GM12878 (cell line): ENCODE results near the gene FAM234A. TPM values are rescaled to one million over a fixed set of nuclear protein-coding genes. Genes with fewer than 3 reads are reported as not detected.

Source experiments
- ATAC-seq: fragments of 200-7000 bp; cut with Tn5 transposase; 3 replicates; pipeline ENCODE4 v1.9.1; 2020; ENCODE audit warnings: mild to moderate bottlenecking, moderate library complexity
- BruUV-seq: library from RNA; stranded (reverse); fragments of 400-500 nt; replicated peaks from 2 replicates; lab custom pipeline; 2021; lab: Mats Ljungman, UMichigan
- CTCF ChIA-PET: fragments of 300-600 bp; sonication (Branson Sonifier 250); formaldehyde crosslinking; extraction: SDS; loops from one replicate; lab custom pipeline; 2021; ENCODE audit warnings: inconsistent platforms; lab: Yijun Ruan, JAX
- POLR2A ChIA-PET: fragments of 350-600 bp; formaldehyde crosslinking; extraction: SDS; loops from one replicate; lab custom pipeline; 2021; ENCODE audit warnings: inconsistent platforms; lab: Charles Lee
- RAD21 ChIA-PET: fragments of 300-600 bp; sonication (Branson Sonifier 250); formaldehyde crosslinking; loops from one replicate; lab custom pipeline; 2023; ENCODE audit warnings: antibody characterized with exemption; ENCODE audit not compliant: unreplicated experiment; lab: Charles Lee
- SMC1A ChIA-PET: fragments of 300-600 bp; sonication (Branson Sonifier 250); formaldehyde crosslinking; loops from one replicate; lab custom pipeline; 2023; ENCODE audit not compliant: unreplicated experiment, uncharacterized antibody; lab: Charles Lee
- DNase-seq: peaks from one replicate; pipeline ENCODE4 v3.0.0-alpha.2; 2011; ENCODE audit warnings: low read depth, low spot score
- FAIRE-seq: peaks from 3 replicates; lab custom pipeline; 2011; peaks lifted over from hg19 to GRCh38; lab: Jason Lieb, UNC
- H2AFZ ChIP-seq: 2 replicates; pipeline ENCODE4 v1.6.0; 2011; ENCODE audit warnings: low read depth, low read length, control low read depth; ENCODE audit not compliant: control insufficient read depth
- H3K27ac ChIP-seq: 2 replicates; pipeline ENCODE4 v1.5.1; 2011; ENCODE audit warnings: control low read depth; ENCODE audit not compliant: control insufficient read depth, insufficient read depth
- H3K27me3 ChIP-seq, 2 experiments: replicated peaks in 1 of 2; 2 replicates each; pipeline versions ENCODE4 v1.6.0 to v1.6.1; 2011; ENCODE audit warnings: low read length in 1 of 2; ENCODE audit not compliant: control insufficient read depth in 2 of 2, insufficient read depth in 2 of 2
- H3K36me3 ChIP-seq, 2 experiments: 2 replicates each; pipeline ENCODE4 v1.5.1; 2011; ENCODE audit warnings: low read length in 1 of 2; ENCODE audit not compliant: control insufficient read depth in 2 of 2, insufficient read depth in 2 of 2
- H3K4me1 ChIP-seq: 2 replicates; pipeline ENCODE4 v1.6.1; 2011; ENCODE audit warnings: mild to moderate bottlenecking, low read length, moderate library complexity, mixed read lengths; ENCODE audit not compliant: control insufficient read depth, insufficient read depth
- H3K4me2 ChIP-seq: 2 replicates; pipeline ENCODE4 v1.6.0; 2011; ENCODE audit warnings: control low read depth; ENCODE audit not compliant: control insufficient read depth, insufficient read depth
- H3K4me3 ChIP-seq: fragments of 200-600 bp; sonication (generic); 2 replicates; pipeline ENCODE4 v1.5.1; 2016
- H3K79me2 ChIP-seq: 2 replicates; pipeline ENCODE4 v1.6.0; 2011; ENCODE audit warnings: low read length; ENCODE audit not compliant: control insufficient read depth, insufficient read depth
- H3K9ac ChIP-seq: 2 replicates; pipeline ENCODE4 v1.8.0; 2011; ENCODE audit warnings: low read length, control low read depth, mixed read lengths; ENCODE audit not compliant: control insufficient read depth, insufficient read depth
- H3K9me3 ChIP-seq: replicated peaks from 3 replicates; pipeline ENCODE4 v1.5.1; 2011; ENCODE audit warnings: mild to moderate bottlenecking, low read length; ENCODE audit not compliant: control insufficient read depth, insufficient read depth
- H4K20me1 ChIP-seq: 2 replicates; pipeline ENCODE4 v1.6.0; 2011; ENCODE audit not compliant: control insufficient read depth, insufficient read depth
- CREB1 ChIP-seq: IDR thresholded peaks from 2 replicates; pipeline ENCODE4 v1.6.1; 2012; ENCODE audit warnings: low read depth, mild to moderate bottlenecking, inconsistent platforms
- LARP7 ChIP-seq: fragments of 450-650 bp; IDR thresholded peaks from 2 replicates; pipeline ENCODE4 v1.6.1; 2017; ENCODE audit warnings: mild to moderate bottlenecking
- MTA3 ChIP-seq: IDR thresholded peaks from 2 replicates; pipeline ENCODE4 v1.6.1; 2012; ENCODE audit warnings: low read length, inconsistent platforms, borderline replicate concordance
- PKNOX1 ChIP-seq: fragments of 450-650 bp; IDR thresholded peaks from 2 replicates; pipeline ENCODE4 v1.6.1; 2016; ENCODE audit warnings: mild to moderate bottlenecking
- SRF ChIP-seq, 2 experiments: IDR thresholded peaks; 2 replicates each; pipeline ENCODE4 v1.6.1; 2011; ENCODE audit warnings: low read depth in 2 of 2, low read length in 2 of 2, mild to moderate bottlenecking in 1 of 2, moderate library complexity in 1 of 2
- WGBS: methylation state at CpG from one replicate; pipeline ENCODE4 v1.1.6; 2016; ENCODE audit warnings: low lambda C conversion rate; ENCODE audit not compliant: insufficient replicate concordance, insufficient coverage; ENCODE audit errors: missing lambda C conversion rate; 5-methylcytosine and 5-hydroxymethylcytosine counted together
- in situ Hi-C: fragments of 300-500 bp; cut with MboI; formaldehyde crosslinking; loops from 9 replicates; pipeline ENCODE4 v1.14.3; 2018; ENCODE audit warnings: mixed read lengths
- intact Hi-C: fragments of 100-400 bp; cut with micrococcal nuclease; formaldehyde crosslinking; loops from one replicate; pipeline ENCODE4 v1.14.2; 2022; ENCODE audit not compliant: unreplicated experiment
- polyA plus RNA-seq, 11 experiments: library from polyadenylated mRNA; depleted of rRNA in 4 of 11; unstranded in 6 of 11; stranded (reverse) in 5 of 11; fragments of >200 nt; fragmentation: Nextera tagmentation in 4 of 11; fragmentation: Illumina TruSeq in 1 of 11; extraction: Ambion mirVana in 4 of 11; extraction: Trizol in 1 of 11; gene quantifications; 1 replicate in 1 of 11; 2 replicates in 10 of 11; pipeline versions ENCODE4 v1.2.1 to v1.2.3, GENCODE V29; 2011 to 2016; ENCODE audit warnings: inconsistent platforms in 2 of 11, missing spikeins in 2 of 11, low read depth in 1 of 11
- total RNA-seq, 4 experiments: library from RNA; depleted of rRNA in 3 of 4; stranded (reverse); fragments of >200 nt in 3 of 4; fragmentation: Illumina TruSeq in 1 of 4; extraction: Trizol in 1 of 4; gene quantifications; 2 replicates each; pipeline versions ENCODE4 v1.2.1 to v1.2.3, GENCODE V29; 2013 to 2021

FAM234A gene
- total and polyA plus RNA-seq, 10 of the 15 experiments (the other 5 are each of a cell fraction or from before 2014, with no cell fraction given) = 1.6 to 37.6 (median 17.3) TPM

DNA sequence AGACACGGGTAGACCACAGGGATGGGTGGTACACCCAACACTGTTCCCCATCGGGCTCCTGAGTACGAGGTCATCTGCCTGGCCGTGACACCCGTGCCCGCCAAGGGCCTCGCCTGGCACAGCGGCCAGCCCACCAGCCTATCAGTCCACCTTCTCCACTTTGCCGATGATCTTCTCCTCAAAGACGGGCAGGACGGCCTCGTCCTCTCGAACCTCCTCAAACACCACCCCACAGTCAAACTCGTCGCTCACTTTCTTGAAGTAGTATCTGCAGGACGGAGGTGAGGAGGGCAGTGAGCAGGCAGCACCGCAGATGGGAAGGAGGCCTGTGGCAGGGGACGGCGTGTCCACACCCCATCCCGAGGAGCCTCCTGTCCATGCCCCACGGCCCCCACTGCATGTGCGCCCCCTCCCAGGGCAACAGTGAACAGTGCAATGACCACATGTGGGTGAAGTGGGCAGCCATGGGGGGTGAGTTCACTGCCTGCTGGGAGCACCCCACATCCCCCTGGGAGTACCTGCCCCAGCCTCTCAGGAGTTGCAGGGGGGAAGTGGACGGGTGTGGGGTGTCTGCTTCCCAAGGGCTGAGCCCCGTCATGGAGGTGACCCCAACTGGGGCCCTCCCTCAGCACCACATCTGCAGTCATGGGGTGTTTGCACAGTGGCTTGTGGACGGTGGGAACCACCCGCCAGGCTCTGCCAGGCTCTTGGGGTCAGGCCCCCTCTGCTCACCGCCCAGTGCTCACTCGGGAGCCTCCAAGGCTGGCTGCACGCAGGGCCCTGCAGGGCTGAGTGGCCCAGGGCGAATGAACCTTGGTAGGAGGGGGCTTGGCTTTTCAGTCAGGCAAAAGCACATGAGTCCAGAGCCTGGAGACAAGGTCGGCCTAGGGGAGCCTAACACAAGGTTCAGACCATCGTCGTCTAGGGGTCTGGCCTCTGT, 53.6 kb downstream of the FAM234A start (continued):
- no peak for TF ChIP-seq MTA3
- TF ChIP-seq, all 136 proteins: peak for 0

- Histone ChIP-seq H3K36me3 (peaks cover 0 to 13% of the 10 kb centered on the region in 2 experiments; a peak in 2 of 4 replicates), H3K4me1 (no peaks in the 10 kb centered on the region), H4K20me1 (no peaks in the 10 kb centered on the region), H2AFZ (no peak overlapping the region), H3K4me3 (no peak overlapping the region), H3K4me2 (no peak overlapping the region), H3K9me3 (no peaks in the 10 kb centered on the region), H3K27ac (no peak overlapping the region), H3K9ac (no peak overlapping the region), H3K79me2 (no peaks in the 10 kb centered on the region), H3K27me3 (no peaks in the 10 kb centered on the region)
- no TSS peak for BruUV-seq
- DNase-seq = no peak
- no peak for FAIRE-seq
- WGBS = 88% methylated on average over 22 of the region's 22 CpGs
- SMC1A ChIA-PET = no interaction called here
- intact Hi-C loops = no loop called here
- POLR2A ChIA-PET = no interaction called here
- CTCF ChIA-PET = no interaction called here
- no peak for ATAC-seq
- RAD21 ChIA-PET = no interaction called here
- TF ChIP-seq CREB1 (no peak), SRF (IDR thresholded peaks at IDR 0.05; ENCODE audit: low read depth in 2 of 2, low read length in 2 of 2) (no peak), LARP7 (no peak), PKNOX1 (no peak)
- in situ Hi-C loops = no loop called here
Measured at GRCh38 chr16:289395-289997, 54.9 kb downstream of the FAM234A start.
